HG03175 (cell line): ENCODE measurements around the gene OR4A15.

Experiments used
- ATAC-seq: cut with Tn5 transposase; IDR thresholded peaks from one replicate; pipeline ENCODE4 v1.9.1; 2021; ENCODE audit warnings: mild to moderate bottlenecking, moderate library complexity; ENCODE audit not compliant: unreplicated experiment

The OR4A15 gene

DNA sequence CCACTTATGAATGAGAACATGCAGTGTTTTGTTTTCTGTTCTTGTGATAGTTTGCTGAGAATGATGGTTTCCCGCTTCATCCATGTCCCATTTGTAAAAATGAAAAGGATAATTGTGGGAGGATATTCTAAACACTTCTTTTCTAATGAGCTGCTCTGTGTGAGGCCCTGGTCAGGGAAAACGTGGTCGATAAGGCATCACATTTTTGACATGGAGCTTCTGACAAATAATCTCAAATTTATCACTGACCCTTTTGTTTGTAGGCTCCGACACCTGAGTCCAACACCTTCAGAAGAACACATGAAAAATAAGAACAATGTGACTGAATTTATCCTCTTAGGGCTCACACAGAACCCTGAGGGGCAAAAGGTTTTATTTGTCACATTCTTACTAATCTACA is at the start of gene OR4A15:
Gene OR4A15 (plus strand): TSS at position 301 of the 400 bp plus-strand sequence. CDS start 0 bp downstream, at position 301.
- no peak for ATAC-seq

- no peak for ATAC-seq
Observed at GRCh38 chr11:55324500-55324899, 43.3 kb upstream of the OR4A15 start.

GRCh38 chr11:55342901-55343300 is 24.9 kb upstream of the OR4A15 start, which contains the start of gene OR4A16:
TSS of gene OR4A16 (plus strand) at chr11:55343201. CDS start at chr11:55343201, 0 bp downstream.
- no peak for ATAC-seq

DNA sequence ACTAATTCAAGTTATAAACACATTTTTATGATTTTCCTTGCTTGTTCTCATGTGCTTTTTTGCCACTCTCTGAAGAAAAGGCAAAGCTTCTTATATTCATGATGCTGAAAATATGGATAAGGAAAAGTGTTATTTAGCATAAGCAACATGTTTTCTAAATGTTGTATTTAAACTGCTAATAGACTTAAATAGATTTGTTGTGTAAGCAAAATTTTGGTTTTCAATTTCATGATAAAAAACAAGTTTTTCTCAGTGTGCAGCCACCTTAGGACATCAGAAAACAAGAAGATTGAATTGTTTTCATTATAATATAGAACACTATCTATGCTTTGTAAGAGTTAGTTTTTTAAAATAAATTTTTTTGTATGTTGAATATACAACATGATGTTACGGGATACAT is 22.5 kb upstream of the OR4A15 start:
- no peak for ATAC-seq

DNA sequence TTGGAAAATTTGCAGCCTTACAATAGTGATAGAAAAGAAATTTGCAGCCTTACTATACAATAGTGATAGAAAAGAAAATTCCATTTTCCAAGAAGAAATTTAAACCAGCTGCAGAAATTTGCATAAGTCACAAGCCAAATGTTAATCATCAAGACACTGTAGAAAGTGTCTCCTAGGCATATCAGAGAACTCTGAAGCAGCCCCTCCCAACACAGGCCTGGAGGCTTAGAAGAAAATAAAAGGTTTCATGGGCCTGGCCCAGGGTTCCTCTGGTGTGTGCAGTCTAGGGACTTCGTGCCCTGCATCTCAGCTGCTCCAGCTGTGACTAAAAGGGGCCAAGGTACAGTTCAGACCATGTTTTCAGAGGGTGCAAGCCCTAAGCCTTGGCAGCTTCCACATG is 18.7 kb upstream of the OR4A15 start:
- no peak for ATAC-seq

- no peak for ATAC-seq
Observed at GRCh38 chr11:55357560-55358184, 10.1 kb upstream of the OR4A15 start.

DNA sequence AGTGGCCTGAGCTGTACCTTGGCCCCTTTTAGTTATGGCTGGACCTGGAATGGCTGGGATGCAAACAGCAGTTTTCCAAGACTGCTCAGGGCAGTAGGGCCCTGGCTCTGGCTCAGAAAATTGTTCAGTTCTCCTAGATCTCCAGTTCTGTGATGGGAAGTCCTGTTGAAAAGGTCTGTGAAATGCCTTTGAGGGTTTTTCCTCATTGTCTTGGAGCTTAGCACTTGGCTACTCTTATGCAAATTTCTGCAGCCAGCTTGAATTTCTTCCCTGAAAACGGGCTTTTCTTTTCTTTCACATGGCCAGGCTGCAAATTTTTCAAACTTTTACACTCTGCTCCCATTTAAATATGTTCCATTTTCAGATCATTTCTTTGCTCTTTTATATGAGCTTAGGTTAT is 33.2 kb downstream of the OR4A15 start:
- ATAC-seq: no peak
